NB4 (cell line): Measurements from ENCODE around the gene ZC3H7A.

Source experiments
- DNase-seq: peaks from one replicate; pipeline ENCODE4 v3.0.0; 2010; ENCODE audit warnings: low read depth
- H3K4me3 ChIP-seq: one replicate; pipeline ENCODE4 v1.5.1; 2011; ENCODE audit warnings: mild to moderate bottlenecking, low read depth, low read length, moderate library complexity
- CTCF ChIP-seq: IDR thresholded peaks from one replicate; pipeline ENCODE4 v1.5.1; 2012; ENCODE audit warnings: low read depth, low read length
- MAX ChIP-seq: IDR thresholded peaks from 2 replicates; pipeline ENCODE4 v1.6.1; 2011; ENCODE audit warnings: low read depth, low read length
- MYC ChIP-seq: IDR thresholded peaks from 2 replicates; pipeline ENCODE4 v1.6.1; 2011; ENCODE audit warnings: low read depth, low read length
- POLR2A ChIP-seq: IDR thresholded peaks from 2 replicates; pipeline ENCODE4 v1.6.1; 2011; ENCODE audit warnings: mild to moderate bottlenecking; ENCODE audit not compliant: insufficient read length; ENCODE audit errors: extremely low read depth

The ZC3H7A gene

GRCh38 chr16:11743308-11744074, 53.6 kb downstream of the ZC3H7A start:
- TF ChIP-seq MAX (peak; percentile 90), MYC (peak; percentile 69; the same call in 1 of the 2 replicates), POLR2A (no peak)
- peak; percentile 86 for DNase-seq
- peak overlapping the region; percentile 66 for H3K4me3 ChIP-seq

- DNase-seq: peak; percentile 98
- TF ChIP-seq POLR2A (peak; percentile 79), MYC (no peak; the same call in 1 of the 2 replicates), MAX (peak; percentile 55; the same call in 1 of the 2 replicates), CTCF (no peak)
- peak within 1 kb of the TSS; percentile 80 for H3K4me3 ChIP-seq
These were observed 54.3 kb downstream of the ZC3H7A start, which contains the start of gene TXNDC11 for GRCh38 chr16:11742536-11743307. Gene TXNDC11 (minus strand): TSS chr16:11742857. CDS start chr16:11742730, 127 bp downstream.

DNA sequence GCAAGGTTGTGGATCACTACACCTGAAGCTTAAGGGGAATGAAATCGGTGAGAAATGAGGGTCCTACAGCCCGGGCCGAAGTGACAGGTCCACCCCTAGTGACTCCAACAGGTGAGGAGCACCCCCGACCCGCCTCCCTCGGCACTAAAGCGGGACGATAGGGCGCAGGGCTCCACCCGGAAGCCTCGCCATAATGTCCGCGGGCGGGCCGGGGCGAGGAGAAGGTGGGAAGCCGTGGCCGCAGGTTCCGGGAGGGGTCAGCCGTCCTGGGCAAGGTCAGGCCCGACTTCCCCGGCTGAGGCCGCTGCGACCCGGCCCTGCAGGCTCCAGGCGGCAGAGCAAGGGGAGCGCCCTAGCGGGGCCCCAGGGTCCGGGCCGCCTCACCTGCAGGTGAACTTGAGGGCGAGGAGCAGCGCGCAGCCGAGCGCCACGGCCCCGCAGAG, 54.9 kb downstream of the ZC3H7A start:
- no peak for DNase-seq
- no peak for TF ChIP-seq CTCF
- no peak for TF ChIP-seq MAX
- TF ChIP-seq POLR2A: no peak
- TF ChIP-seq MYC: no peak; the same call in 1 of the 2 replicates
- peak overlapping the region; percentile 80 for H3K4me3 ChIP-seq

DNA sequence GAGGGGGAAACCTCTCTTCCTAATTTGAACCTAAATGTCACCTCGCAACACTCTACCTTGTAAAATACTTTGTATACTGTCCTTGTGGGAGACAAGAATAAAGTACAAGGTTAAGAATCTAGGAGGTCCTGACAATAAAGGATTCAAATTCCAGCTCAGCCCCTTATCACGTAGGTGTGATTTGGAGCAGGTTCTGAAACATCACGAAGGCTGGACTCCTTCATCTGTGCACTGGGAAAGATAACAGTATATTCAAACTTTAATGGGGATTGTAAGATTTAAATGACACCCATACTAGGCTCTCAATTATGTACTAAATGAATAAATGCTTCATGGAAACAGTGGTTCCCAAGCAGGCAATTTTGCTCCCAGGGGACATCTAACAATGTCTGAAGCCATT, 56.5 kb downstream of the ZC3H7A start:
- no peak overlapping the region for H3K4me3 ChIP-seq
- TF ChIP-seq MAX (no peak), CTCF (no peak), POLR2A (no peak), MYC (no peak)

DNA sequence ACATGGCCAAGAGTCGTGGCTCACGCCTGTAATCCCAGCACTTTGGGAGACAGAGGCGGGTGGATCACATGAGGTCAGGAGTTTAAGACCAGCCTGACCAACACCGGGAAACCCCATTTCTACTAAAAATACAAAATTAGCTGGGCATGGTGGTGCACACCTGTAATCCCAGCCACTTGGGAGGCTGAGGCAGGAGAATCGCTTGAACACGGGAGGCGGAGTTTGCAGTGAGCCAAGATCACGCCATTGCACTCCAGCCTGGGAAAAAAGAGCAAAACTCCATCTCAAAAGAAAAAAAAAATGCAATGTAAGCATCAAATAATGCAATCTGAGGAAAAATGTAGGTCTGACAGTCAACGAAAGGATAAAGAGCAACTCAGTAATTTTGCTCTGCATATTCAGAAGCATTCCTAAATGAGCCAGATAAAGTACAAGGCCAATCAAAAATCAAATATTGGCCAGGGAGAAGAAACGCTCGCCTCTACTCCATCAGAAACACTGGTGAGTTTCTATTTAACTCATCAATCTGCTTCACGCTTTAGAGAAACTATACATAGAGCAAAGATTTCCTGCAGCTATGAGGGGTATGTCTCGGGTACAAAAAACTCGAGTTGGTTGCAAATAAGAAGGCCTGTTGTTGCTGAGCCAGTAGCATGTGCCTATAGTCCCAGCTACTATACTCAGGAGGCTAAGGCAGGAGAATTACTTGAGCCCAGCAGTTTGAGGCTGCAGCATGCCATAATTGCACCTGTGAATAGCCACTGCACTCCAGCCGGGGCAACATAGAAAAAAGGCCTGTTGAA, 58.1 kb downstream of the ZC3H7A start:
- H3K4me3 ChIP-seq: no peak overlapping the region
- no peak for DNase-seq
- TF ChIP-seq POLR2A: no peak
- TF ChIP-seq CTCF: no peak
- no peak for TF ChIP-seq MYC
- no peak for TF ChIP-seq MAX

More for the DNA sequence above, 56.5 kb downstream of the ZC3H7A start:
- peak; percentile 25 for DNase-seq
